Measurements from ENCODE around the gene GPHN. TPM values are rescaled to one million over a fixed set of nuclear protein-coding genes. Genes with fewer than 3 reads are reported as not detected.

GPHN gene
- total RNA-seq, 2 experiments from 2014 or later, result 10.0 to 10.7 TPM

DNA sequence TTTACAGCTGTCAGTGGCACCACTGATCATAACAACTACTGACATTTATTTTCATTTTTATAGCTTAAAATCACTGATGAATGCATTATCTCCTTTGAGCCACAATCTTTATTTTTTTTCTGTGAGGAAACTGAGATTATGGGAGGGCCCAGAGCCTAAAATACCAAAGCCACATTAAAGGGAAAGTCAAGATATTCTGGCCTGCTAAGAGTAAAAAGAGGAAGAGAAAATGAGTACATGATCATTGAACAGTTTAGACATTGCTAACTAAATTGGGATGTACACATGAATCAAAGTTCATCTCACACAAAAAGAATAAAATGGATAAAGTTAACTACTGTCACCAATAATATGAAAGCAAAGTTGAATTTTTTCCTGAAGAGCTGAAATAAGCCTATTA, 510.8 kb downstream of the GPHN start:
- ChIA-PET CTCF (no interaction called here), POLR2A (no interaction called here)
- Mint-ChIP-seq H3K9me3 (no peaks in the 10 kb centered on the region), H3K36me3 (ENCODE audit: low read depth) (peaks cover 7% of the 10 kb centered on the region), H3K27ac (no peak overlapping the region), H3K4me3 (no peak overlapping the region), H3K4me1 (ENCODE audit: low read depth) (no peaks in the 10 kb centered on the region), H3K27me3 (no peaks in the 10 kb centered on the region)
- H3K27ac ChIP-seq (ENCODE audit: low read depth in 1 of 2, low read length in 2 of 2), result no peak overlapping the region
- no peaks in the 10 kb centered on the region for H3K36me3 ChIP-seq (ENCODE audit: insufficient read depth, low read length)
- no peaks in the 10 kb centered on the region for H3K27me3 ChIP-seq (ENCODE audit: control insufficient read depth in 1 of 2, insufficient read depth in 2 of 2, low read length in 2 of 2)
- no peaks in the 10 kb centered on the region for H3K9me3 ChIP-seq (ENCODE audit: control insufficient read depth in 1 of 2, insufficient read depth in 1 of 2, low read length in 2 of 2)
- no peak for ATAC-seq (ENCODE audit: poor library complexity)
- no peaks in the 10 kb centered on the region for H3K4me1 ChIP-seq (ENCODE audit: insufficient read depth, low read length)
- TF ChIP-seq, protein P1, sequence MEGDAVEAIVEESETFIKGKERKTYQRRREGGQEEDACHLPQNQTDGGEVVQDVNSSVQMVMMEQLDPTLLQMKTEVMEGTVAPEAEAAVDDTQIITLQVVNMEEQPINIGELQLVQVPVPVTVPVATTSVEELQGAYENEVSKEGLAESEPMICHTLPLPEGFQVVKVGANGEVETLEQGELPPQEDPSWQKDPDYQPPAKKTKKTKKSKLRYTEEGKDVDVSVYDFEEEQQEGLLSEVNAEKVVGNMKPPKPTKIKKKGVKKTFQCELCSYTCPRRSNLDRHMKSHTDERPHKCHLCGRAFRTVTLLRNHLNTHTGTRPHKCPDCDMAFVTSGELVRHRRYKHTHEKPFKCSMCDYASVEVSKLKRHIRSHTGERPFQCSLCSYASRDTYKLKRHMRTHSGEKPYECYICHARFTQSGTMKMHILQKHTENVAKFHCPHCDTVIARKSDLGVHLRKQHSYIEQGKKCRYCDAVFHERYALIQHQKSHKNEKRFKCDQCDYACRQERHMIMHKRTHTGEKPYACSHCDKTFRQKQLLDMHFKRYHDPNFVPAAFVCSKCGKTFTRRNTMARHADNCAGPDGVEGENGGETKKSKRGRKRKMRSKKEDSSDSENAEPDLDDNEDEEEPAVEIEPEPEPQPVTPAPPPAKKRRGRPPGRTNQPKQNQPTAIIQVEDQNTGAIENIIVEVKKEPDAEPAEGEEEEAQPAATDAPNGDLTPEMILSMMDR (IDR thresholded peaks at IDR 0.05), result no peak
- H3K4me3 ChIP-seq (ENCODE audit: low read length), result no peak overlapping the region
- no peak for DNase-seq
- intact Hi-C loops (cut with DNase I, micrococcal nuclease), result no loop called here

DNA sequence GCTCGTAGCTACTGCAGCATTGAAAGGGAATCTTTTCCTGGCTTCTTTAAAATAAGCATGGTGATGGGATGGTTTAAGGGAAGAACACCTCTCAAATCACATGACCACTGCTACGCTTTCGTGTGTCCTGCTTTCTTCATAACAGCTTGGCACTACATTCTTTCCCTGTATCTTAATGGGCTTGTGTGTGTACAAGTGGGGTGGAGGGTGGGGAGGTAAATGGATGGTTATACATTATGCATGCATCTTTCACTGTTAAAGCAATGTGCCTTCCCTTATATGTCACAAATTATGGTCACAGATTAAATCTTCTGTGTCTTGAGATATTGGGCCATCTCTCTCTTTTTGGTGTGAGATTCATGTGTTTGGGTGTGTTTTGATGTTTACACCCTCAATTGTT, 511.8 kb downstream of the GPHN start:
- Histone ChIP-seq H3K4me3 (ENCODE audit: low read length) (no peak overlapping the region), H3K36me3 (ENCODE audit: insufficient read depth, low read length) (no peaks in the 10 kb centered on the region), H3K27ac (ENCODE audit: low read depth in 1 of 2, low read length in 2 of 2) (no peak overlapping the region), H3K4me1 (ENCODE audit: insufficient read depth, low read length) (no peaks in the 10 kb centered on the region), H3K27me3 (ENCODE audit: control insufficient read depth in 1 of 2, insufficient read depth in 2 of 2, low read length in 2 of 2) (no peaks in the 10 kb centered on the region), H3K9me3 (ENCODE audit: control insufficient read depth in 1 of 2, insufficient read depth in 1 of 2, low read length in 2 of 2) (peaks cover 0 to 7% of the 10 kb centered on the region in 2 experiments)
- intact Hi-C loops (cut with DNase I, micrococcal nuclease), result no loop called here
- Mint-ChIP-seq H3K27ac (no peak overlapping the region), H3K9me3 (peaks cover 4% of the 10 kb centered on the region), H3K4me1 (ENCODE audit: low read depth) (no peaks in the 10 kb centered on the region), H3K4me3 (no peak overlapping the region), H3K36me3 (ENCODE audit: low read depth) (peaks cover 17% of the 10 kb centered on the region), H3K27me3 (no peaks in the 10 kb centered on the region)
- DNase-seq (no peak), ATAC-seq (ENCODE audit: poor library complexity) (no peak)
- CTCF ChIA-PET, result no interaction called here
- POLR2A ChIA-PET, result no interaction called here
- TF ChIP-seq, protein P1 (IDR thresholded peaks at IDR 0.05), result no peak

DNA sequence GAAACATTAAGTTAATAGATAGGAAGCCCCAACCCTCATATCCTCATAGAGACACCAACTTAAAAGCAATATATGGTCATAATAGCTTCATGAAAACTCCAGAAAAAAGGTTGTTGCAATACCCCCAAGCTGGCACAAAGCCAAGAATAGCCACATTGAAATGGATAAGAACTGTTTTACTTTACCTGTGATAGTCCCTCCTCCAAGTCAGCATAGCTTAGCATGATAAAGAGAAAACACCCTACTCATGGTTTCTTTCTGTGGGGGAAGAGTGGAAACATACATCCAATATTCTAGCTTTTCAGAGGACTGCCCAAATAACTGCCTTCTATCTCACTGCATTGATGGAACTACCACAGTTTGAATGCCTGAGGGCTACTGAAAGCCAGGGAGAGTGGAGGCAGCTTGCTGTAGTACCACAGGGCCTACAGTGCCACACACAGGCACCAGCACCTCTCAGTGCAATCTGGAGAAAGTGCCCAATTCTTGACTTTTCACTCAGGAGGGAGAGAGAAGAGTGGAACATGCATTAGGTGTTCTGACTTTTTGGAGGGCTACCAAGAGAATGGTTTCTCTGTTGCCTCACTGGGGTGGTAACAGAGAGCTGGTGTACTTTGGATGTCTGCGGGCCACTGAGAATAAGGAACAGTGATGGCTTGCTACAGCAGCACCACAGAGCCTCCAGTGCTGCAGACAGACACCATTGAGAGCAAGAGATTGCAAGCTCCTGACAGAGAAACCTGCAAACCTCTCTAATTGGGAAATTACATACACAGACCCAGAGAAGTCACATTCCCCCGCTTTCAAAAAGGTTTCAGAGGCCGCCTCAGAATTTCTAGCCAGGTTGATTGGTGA, 524.2 kb downstream of the GPHN start:
- intact Hi-C loops (cut with DNase I, micrococcal nuclease), result no loop called here
- no peak for DNase-seq
- no peaks in the 10 kb centered on the region for H3K27me3 Mint-ChIP-seq
- TF ChIP-seq, protein P1 (IDR thresholded peaks at IDR 0.05), result no peak
- H3K27ac Mint-ChIP-seq, result no peak overlapping the region
- ChIA-PET CTCF (interaction anchor here (0.6 kb wide), 1 partner anchor 239 kb away, joined by 3 read pairs; no protein-coding TSS in a partner anchor), POLR2A (no interaction called here)
- peaks cover 0 to 3% of the 10 kb centered on the region in 2 experiments for H3K9me3 ChIP-seq (ENCODE audit: control insufficient read depth in 1 of 2, insufficient read depth in 1 of 2, low read length in 2 of 2)
- H3K9me3 Mint-ChIP-seq, result peaks cover 8% of the 10 kb centered on the region
- ATAC-seq (ENCODE audit: poor library complexity), result no peak
- peaks cover 16% of the 10 kb centered on the region for H3K36me3 Mint-ChIP-seq (ENCODE audit: low read depth)
- no peaks in the 10 kb centered on the region for H3K27me3 ChIP-seq (ENCODE audit: control insufficient read depth in 1 of 2, insufficient read depth in 2 of 2, low read length in 2 of 2)
- no peak overlapping the region for H3K4me3 Mint-ChIP-seq
- no peak overlapping the region for H3K4me3 ChIP-seq (ENCODE audit: low read length)
- no peaks in the 10 kb centered on the region for H3K4me1 Mint-ChIP-seq (ENCODE audit: low read depth)
- H3K27ac ChIP-seq (ENCODE audit: low read depth in 1 of 2, low read length in 2 of 2), result no peak overlapping the region
- no peaks in the 10 kb centered on the region for H3K4me1 ChIP-seq (ENCODE audit: insufficient read depth, low read length)
- H3K36me3 ChIP-seq (ENCODE audit: insufficient read depth, low read length), result no peaks in the 10 kb centered on the region
